Spleen (tissue), 7 donors: ENCODE results near the gene PRKG1.

Source experiments
- POLR2AphosphoS5 ChIP-seq, 3 donors: sonication (generic); formaldehyde crosslinking; IDR thresholded peaks; one replicate each; pipeline ENCODE4 v1.5.1; 2017; ENCODE audit warnings: antibody characterized with exemption in 3 of 3
- TF ChIP-seq, protein P1 (sequence below), 11 experiments: fragments of 200-600 bp in 7 of 11; fragments of 450-650 bp in 4 of 11; sonication (generic) in 4 of 11; IDR thresholded peaks in 8 of 11; conservative IDR thresholded peaks in 3 of 11; 1 replicate in 7 of 11; 2 replicates in 4 of 11; pipeline versions ENCODE4 v1.4.0 to v1.8.0; 2016 to 2021; ENCODE audit warnings: antibody characterized with exemption in 11 of 11, inconsistent platforms in 4 of 11, mild to moderate bottlenecking in 1 of 11
- donor health status: DM: no; HTN: no; CAD: no; lungs with moderate emphysema.
- donor health status: DM: no; HTN: no; CAD: no.
- donor health status: DM: no; HTN: no; CAD: no.

GRCh38 chr10:51297438-51297837, 223.2 kb downstream of the PRKG1 start:
- TF ChIP-seq, protein P1, sequence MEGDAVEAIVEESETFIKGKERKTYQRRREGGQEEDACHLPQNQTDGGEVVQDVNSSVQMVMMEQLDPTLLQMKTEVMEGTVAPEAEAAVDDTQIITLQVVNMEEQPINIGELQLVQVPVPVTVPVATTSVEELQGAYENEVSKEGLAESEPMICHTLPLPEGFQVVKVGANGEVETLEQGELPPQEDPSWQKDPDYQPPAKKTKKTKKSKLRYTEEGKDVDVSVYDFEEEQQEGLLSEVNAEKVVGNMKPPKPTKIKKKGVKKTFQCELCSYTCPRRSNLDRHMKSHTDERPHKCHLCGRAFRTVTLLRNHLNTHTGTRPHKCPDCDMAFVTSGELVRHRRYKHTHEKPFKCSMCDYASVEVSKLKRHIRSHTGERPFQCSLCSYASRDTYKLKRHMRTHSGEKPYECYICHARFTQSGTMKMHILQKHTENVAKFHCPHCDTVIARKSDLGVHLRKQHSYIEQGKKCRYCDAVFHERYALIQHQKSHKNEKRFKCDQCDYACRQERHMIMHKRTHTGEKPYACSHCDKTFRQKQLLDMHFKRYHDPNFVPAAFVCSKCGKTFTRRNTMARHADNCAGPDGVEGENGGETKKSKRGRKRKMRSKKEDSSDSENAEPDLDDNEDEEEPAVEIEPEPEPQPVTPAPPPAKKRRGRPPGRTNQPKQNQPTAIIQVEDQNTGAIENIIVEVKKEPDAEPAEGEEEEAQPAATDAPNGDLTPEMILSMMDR (IDR thresholded peaks at IDR 0.05 in 8 of 11, conservative IDR thresholded peaks at IDR 0.05 in 3 of 11), result no peak
- no peak for TF ChIP-seq POLR2AphosphoS5 (IDR thresholded peaks at IDR 0.05)
